ENCODE results near the gene TCN2. TPM values are rescaled to one million over a fixed set of nuclear protein-coding genes. Genes with fewer than 3 reads are reported as not detected.
A peak's percentile ranks its signal among the peaks of the same experiment; 100 is the strongest.
"Not testable (repeated sequence)": the region's sequence is repeated elsewhere in the genome, so short reads cannot be mapped to it uniquely, and the experiment has no call there.

Gene TCN2
- 0.12 and 2.0 TPM in 2 replicates for total RNA-seq (2014; rRNA removed; shearing (Covaris generic))

- peak; percentile 71 for DNase-seq (ENCODE audit: low read depth)
These were observed at the start of gene TCN2 for GRCh38 chr22:30606455-30607299. Gene TCN2 (plus strand): TSS chr22:30607174. CDS start chr22:30607332, 158 bp downstream.

GRCh38 chr22:30557243-30557642 is 49.7 kb upstream of the TCN2 start:
- DNase-seq (ENCODE audit: low read depth) = no peak

GRCh38 chr22:30559889-30560288 is 47.1 kb upstream of the TCN2 start:
- no peak for DNase-seq (ENCODE audit: low read depth)

- peak; percentile 53 for DNase-seq (ENCODE audit: low read depth)
These were observed 46.3 kb upstream of the TCN2 start for GRCh38 chr22:30560643-30561202.

- DNase-seq (ENCODE audit: low read depth) = peak; percentile 29
These were observed 45.4 kb upstream of the TCN2 start for GRCh38 chr22:30561402-30562189.

- DNase-seq (ENCODE audit: low read depth) = no peak
These were observed 44.6 kb upstream of the TCN2 start for GRCh38 chr22:30562366-30562765.

GRCh38 chr22:30564045-30564760 is 42.8 kb upstream of the TCN2 start:
- no peak for DNase-seq (ENCODE audit: low read depth)

- no peak for DNase-seq (ENCODE audit: low read depth)
These were observed 42.2 kb upstream of the TCN2 start for GRCh38 chr22:30564761-30565119.

- DNase-seq (ENCODE audit: low read depth) = no peak
These were observed 41.6 kb upstream of the TCN2 start for GRCh38 chr22:30565341-30565740.

- no peak for DNase-seq (ENCODE audit: low read depth)
These were observed 40.8 kb upstream of the TCN2 start for GRCh38 chr22:30566125-30566524.

GRCh38 chr22:30567277-30567676 is 39.7 kb upstream of the TCN2 start:
- not testable (repeated sequence) for DNase-seq (ENCODE audit: low read depth)

- DNase-seq (ENCODE audit: low read depth) = no peak
These were observed 38.7 kb upstream of the TCN2 start for GRCh38 chr22:30568137-30568805.

- DNase-seq (ENCODE audit: low read depth) = no peak
These were observed 37.2 kb upstream of the TCN2 start for GRCh38 chr22:30569674-30570202.

GRCh38 chr22:30572210-30572609 is 34.8 kb upstream of the TCN2 start:
- no peak for DNase-seq (ENCODE audit: low read depth)

- DNase-seq (ENCODE audit: low read depth) = no peak
These were observed 34.0 kb upstream of the TCN2 start for GRCh38 chr22:30572840-30573593.

- no peak for DNase-seq (ENCODE audit: low read depth)
These were observed 33.3 kb upstream of the TCN2 start for GRCh38 chr22:30573594-30574094.

GRCh38 chr22:30574095-30574981 is 32.6 kb upstream of the TCN2 start, which contains the start of gene GAL3ST1:
Gene GAL3ST1 (minus strand): TSS chr22:30574665. CDS start chr22:30557392, 17,273 bp downstream.
- DNase-seq (ENCODE audit: low read depth) = no peak

GRCh38 chr22:30574997-30575671 is 31.8 kb upstream of the TCN2 start:
- peak; percentile 59 for DNase-seq (ENCODE audit: low read depth)

Measured in Daoy (cell line).